BE2C (cell line): Measurements from ENCODE around the gene RIMBP2.

Experiments
- DNase-seq: peaks from one replicate; pipeline ENCODE4 v3.0.0-alpha.2; 2020
- H3K27me3 ChIP-seq: fragments of 250-450 bp; sonication (Bioruptor Pico); 2 replicates; pipeline ENCODE4 v1.5.1; 2020; ENCODE audit warnings: mild to moderate bottlenecking
- H3K36me3 ChIP-seq: fragments of 250-450 bp; sonication (Bioruptor Pico); 2 replicates; pipeline ENCODE4 v1.5.1; 2020; ENCODE audit warnings: mild to moderate bottlenecking
- H3K4me1 ChIP-seq: fragments of 250-450 bp; sonication (Bioruptor Pico); 2 replicates; pipeline ENCODE4 v1.5.1; 2020
- H3K4me3 ChIP-seq: 2 replicates; pipeline ENCODE4 v1.5.1; 2011; ENCODE audit warnings: low read depth, low read length
- H3K9me3 ChIP-seq: fragments of 250-450 bp; sonication (Bioruptor Pico); 2 replicates; pipeline ENCODE4 v1.5.1; 2020
- CTCF ChIP-seq: IDR thresholded peaks from 2 replicates; pipeline ENCODE4 v1.5.1; 2012; ENCODE audit warnings: mild to moderate bottlenecking, low read depth, low read length

The RIMBP2 gene

GRCh38 chr12:130563323-130563722, 152.8 kb downstream of the RIMBP2 start:
- Histone ChIP-seq H3K27me3 (no peaks in the 10 kb centered on the region), H3K4me1 (peaks cover 6% of the 10 kb centered on the region), H3K36me3 (peaks cover 16% of the 10 kb centered on the region), H3K4me3 (no peak overlapping the region), H3K9me3 (no peaks in the 10 kb centered on the region; the same call in none of the 2 replicates)
- DNase-seq, result no peak
- TF ChIP-seq CTCF, result no peak

DNA sequence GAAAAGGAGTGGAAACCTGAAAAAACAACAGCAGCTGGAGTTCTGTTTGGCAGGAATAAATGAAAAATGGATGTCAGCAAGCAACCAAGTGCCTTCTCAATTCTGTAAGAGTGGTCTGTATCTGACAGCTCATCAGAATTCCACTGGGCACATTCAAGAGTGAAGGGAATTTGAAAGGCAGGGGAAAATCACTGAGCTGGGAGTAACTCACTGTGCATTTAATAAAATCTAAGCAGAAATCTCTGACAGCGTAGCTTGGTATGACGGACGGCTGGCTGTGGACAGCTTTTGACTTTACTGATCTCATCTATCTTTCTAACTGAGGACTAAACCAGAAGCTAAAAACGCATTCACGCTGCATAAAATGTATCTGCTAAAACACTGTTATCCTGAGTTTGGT, 153.4 kb downstream of the RIMBP2 start:
- no peak for TF ChIP-seq CTCF
- no peak for DNase-seq

GRCh38 chr12:130560321-130560720, 155.8 kb downstream of the RIMBP2 start:
- H3K27me3 ChIP-seq, result no peaks in the 10 kb centered on the region
- H3K4me1 ChIP-seq, result peaks cover 29% of the 10 kb centered on the region
- no peak for DNase-seq
- H3K9me3 ChIP-seq, result no peaks in the 10 kb centered on the region
- H3K36me3 ChIP-seq, result peaks cover 8% of the 10 kb centered on the region; the same call in 1 of the 2 replicates
- TF ChIP-seq CTCF, result no peak
- no peak overlapping the region for H3K4me3 ChIP-seq

More for the DNA sequence above, 153.4 kb downstream of the RIMBP2 start:
- H3K4me3 ChIP-seq, result no peak overlapping the region
- peaks cover 12% of the 10 kb centered on the region for H3K4me1 ChIP-seq
- peaks cover 16% of the 10 kb centered on the region for H3K36me3 ChIP-seq
- no peaks in the 10 kb centered on the region; the same call in none of the 2 replicates for H3K9me3 ChIP-seq
- no peaks in the 10 kb centered on the region for H3K27me3 ChIP-seq

GRCh38 chr12:130559806-130560205, 156.3 kb downstream of the RIMBP2 start:
- no peak for TF ChIP-seq CTCF
- Histone ChIP-seq H3K36me3 (peaks cover 8% of the 10 kb centered on the region; the same call in 1 of the 2 replicates), H3K27me3 (no peaks in the 10 kb centered on the region), H3K9me3 (no peaks in the 10 kb centered on the region), H3K4me3 (no peak overlapping the region), H3K4me1 (peaks cover 34% of the 10 kb centered on the region)
- no peak for DNase-seq

GRCh38 chr12:130557886-130558765, 158.0 kb downstream of the RIMBP2 start:
- no peak for DNase-seq
- Histone ChIP-seq H3K4me3 (no peak overlapping the region), H3K27me3 (no peaks in the 10 kb centered on the region), H3K4me1 (peaks cover 44% of the 10 kb centered on the region), H3K36me3 (peaks cover 8% of the 10 kb centered on the region; the same call in 1 of the 2 replicates), H3K9me3 (no peaks in the 10 kb centered on the region)
- no peak for TF ChIP-seq CTCF

GRCh38 chr12:130557201-130557600, 158.9 kb downstream of the RIMBP2 start:
- Histone ChIP-seq H3K9me3 (no peaks in the 10 kb centered on the region), H3K27me3 (no peaks in the 10 kb centered on the region), H3K36me3 (peaks cover 3% of the 10 kb centered on the region; the same call in 1 of the 2 replicates), H3K4me3 (no peak overlapping the region), H3K4me1 (peaks cover 44% of the 10 kb centered on the region)
- TF ChIP-seq CTCF, result no peak
- DNase-seq, result no peak
